ENCODE data around the gene ATP8A2.

Gene ATP8A2

DNA sequence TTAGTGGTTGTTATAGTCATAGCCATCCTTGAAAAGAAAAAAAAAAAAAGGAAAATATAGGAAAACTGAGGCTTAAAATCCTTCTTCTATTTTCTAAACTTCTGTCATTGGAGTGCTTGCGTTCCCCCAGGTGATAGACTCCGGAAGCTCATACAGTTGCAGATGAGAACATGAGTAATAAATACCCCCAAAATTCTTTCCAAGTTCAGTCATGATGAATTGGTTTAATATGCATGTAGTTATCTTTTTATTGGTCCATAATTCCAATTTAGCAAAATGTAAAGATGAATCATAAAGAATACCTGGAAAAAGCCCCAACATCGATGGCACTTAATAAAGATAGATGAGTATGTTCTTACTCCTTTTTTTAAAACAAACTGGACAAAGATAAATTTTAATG is 487.8 kb downstream of the ATP8A2 start:
- no peak for DNase-seq (ENCODE audit: low spot score)

DNA sequence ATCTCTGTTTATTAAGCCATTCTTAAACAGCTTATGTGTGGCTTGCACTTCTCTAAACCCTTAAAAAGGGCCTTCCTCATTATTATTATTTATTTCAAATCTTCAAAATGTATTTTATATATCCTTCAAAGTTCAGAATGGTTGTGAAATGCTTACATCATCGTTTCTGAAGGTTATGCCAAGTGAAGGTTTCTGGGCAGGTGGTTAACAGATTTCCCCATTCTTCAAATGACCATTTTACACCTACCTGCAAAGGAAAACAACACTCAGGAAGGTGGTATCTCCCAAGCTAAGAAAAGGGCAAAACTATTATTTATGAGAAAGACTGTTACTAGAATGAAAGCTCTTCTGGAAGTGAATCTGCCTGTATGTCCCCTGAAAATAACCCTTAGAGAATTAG is 488.5 kb downstream of the ATP8A2 start:
- no peak for DNase-seq (ENCODE audit: low spot score)

DNA sequence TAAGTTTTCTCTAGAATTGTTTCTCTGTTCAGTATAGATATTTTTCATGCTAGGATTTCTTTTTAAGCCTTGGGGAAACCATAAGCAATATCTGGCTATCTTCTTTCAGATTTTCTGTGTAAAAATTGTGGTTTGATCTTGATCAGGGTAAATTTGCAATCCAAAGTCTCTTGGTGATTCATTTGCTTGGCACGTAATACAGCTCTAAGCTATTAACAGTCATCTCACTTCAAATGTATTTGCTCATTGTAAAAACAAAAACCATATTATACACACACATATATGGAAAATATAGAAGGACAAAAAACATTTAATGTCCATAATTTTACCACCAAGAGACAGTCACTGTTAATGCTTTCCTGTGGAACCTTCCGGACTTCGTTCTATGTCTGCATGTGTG is 489.1 kb downstream of the ATP8A2 start:
- no peak for DNase-seq (ENCODE audit: low spot score)

DNA sequence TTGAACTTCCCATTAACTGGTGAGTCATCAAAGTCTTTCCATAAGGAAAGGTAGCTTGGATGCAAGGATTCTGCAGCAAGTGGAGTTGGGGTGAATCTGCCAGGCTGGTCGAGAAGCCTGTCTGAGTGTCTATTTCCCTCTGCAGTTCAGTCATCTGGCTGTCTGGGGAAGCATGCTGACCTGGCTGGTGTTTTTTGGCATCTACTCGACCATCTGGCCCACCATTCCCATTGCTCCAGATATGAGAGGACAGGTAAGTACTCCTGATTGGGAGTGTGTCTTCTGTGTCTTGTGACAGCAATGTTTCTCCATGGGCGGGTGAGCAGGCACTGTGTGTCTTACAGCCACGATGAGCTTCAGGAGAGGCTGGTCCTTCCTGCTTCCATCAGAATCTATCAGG is 490.4 kb downstream of the ATP8A2 start:
- no peak for DNase-seq (ENCODE audit: low spot score)

DNA sequence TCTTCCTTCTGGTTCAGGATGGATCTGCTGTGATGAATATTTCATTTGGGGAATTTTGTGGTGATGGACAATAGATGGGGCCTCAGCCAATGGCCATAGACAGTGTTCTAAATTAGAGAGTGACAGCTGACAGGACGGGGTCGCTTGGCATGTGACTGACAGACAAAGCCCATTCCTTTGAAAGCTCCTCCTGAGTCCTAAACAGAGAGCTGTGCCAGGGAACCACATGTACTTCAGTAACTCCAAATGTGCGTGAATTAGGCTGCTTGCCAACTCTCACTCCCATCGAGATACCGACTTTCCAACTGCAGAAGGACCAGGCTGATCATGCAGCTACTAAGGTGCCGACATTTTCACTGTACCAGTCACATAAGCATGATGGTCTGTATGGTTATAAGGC is 492.3 kb downstream of the ATP8A2 start:
- DNase-seq (ENCODE audit: low spot score) = no peak

DNA sequence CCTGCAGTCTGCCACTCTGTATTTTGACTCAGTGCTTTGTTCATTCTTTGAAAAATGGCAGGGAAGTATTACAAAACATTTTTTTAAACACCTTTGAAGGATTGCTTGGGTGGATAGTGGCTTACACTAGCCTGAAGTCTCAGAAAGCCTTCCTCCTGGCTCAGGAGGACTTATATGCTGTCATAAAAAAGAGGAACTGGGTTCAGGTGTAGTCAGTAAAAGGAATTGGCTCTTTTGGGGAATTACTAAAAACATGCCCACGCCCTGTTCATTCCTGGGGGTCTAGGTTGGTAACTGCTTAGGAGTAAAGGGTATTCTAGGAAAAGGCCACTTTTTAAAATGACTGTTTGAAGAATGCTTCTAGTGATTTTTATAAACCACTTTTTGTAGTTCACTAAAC is 493.2 kb downstream of the ATP8A2 start:
- DNase-seq (ENCODE audit: low spot score) = no peak

DNA sequence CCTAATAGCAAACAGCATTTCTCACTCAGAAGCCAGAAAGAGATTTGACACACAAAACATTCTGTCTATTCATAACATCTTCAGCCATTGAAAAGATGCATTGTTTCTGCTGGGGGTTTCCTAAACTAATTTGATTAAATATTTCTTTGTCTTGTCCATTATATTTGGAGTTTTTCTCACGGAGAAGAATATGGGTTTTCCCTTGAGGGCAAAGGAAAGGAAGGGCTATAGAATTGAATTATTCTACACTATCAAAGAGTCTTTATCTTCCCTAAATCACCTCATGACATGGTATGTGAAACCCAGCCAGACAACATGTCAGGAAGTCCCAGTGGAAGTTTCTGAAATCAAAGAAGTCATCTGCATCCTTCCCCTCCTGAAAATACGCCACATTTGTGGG is 493.6 kb downstream of the ATP8A2 start:
- DNase-seq (ENCODE audit: low spot score) = no peak

DNA sequence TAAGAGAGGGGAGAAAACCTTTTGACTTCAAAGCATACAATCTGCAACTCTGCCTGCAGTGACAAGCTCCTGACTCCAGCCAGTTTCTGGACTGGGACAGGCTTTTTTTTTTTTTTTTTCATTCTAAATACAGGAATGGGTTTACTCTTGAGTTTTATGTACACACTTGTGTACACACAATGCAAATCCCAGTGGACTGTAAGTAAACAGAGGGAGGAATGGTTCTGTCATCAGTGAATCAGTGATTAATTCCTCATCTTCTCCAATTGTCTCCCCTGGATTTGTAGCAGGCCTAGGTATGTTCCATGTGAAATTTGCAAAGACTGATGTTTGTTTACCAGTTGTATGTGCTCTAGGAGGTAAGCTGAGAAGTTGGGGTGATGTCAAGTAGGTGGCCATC is 495.3 kb downstream of the ATP8A2 start:
- DNase-seq (ENCODE audit: low spot score) = no peak

DNA sequence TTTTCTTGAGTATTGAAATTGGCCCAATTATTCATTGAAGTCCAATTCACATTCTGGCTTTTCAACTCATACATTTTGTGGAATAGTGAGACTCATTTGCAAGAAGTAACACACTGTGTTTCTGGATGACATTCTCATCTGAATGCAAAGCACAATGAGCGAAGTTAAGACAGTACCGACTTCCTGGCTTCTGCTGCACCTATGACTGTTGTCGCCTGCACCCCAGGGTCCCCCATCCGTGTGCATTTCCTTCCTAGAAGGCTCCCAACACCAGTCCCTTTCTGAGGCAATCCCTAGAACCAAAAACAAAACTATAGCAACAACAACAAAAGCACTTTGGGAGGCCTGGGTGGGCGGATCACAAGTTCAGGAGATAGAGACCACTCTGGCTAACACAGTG is 496.7 kb downstream of the ATP8A2 start:
- no peak for DNase-seq (ENCODE audit: low spot score)

DNA sequence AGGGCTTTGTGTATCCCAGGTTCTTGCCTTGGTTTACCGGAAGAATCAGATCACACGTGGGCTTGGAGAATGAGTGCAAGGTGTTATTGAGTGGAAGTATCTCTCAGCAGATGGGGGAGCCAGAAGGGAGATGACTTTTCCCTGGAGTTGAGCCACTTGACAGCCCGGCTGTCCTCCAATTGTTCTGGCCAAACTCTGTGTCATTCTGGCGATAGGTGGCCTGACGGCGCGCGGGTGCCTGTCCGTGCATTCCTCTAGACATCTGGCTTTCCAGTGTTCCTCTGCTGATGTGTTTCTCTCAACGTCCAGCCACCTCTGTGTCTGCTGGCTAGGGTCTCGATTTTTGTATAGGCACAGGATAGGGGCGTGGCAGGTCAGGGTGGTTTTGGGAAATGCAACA is 498.2 kb downstream of the ATP8A2 start:
- no peak for DNase-seq (ENCODE audit: low spot score)

DNA sequence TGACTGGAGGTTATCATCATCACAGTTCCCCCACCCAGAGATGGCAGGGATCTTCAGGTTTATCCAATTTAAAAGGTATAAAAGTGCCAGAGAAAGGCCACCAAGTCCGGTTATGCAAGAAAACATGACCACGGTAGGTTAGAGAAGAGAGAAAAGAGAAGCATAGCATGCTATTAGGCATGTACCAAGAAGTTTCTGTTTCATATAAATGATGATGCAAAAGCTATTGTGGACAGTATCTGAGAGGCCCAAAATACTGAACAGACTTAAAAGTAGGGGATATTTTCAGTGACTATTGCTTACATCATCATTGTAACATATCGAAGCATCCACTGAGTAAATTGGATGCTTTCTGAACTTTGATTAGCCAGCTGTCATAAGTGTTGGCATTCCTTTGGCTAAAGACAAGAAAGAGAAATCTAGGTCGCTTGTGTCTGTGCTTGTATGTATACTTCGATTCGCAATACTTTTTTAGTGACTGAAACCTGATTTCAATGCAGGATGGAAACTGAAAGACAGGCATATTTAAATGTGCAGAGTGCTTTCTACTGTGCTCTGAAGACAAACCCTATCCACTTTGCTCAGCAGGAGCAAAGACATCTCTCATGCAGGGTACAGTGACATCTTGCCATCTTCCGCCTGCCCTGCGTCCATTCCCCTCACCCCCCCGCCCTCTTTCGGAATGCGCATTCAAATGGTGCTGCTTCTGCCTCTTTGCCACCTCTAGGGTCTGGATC is 499.8 kb downstream of the ATP8A2 start:
- no peak for DNase-seq (ENCODE audit: low spot score)

DNA sequence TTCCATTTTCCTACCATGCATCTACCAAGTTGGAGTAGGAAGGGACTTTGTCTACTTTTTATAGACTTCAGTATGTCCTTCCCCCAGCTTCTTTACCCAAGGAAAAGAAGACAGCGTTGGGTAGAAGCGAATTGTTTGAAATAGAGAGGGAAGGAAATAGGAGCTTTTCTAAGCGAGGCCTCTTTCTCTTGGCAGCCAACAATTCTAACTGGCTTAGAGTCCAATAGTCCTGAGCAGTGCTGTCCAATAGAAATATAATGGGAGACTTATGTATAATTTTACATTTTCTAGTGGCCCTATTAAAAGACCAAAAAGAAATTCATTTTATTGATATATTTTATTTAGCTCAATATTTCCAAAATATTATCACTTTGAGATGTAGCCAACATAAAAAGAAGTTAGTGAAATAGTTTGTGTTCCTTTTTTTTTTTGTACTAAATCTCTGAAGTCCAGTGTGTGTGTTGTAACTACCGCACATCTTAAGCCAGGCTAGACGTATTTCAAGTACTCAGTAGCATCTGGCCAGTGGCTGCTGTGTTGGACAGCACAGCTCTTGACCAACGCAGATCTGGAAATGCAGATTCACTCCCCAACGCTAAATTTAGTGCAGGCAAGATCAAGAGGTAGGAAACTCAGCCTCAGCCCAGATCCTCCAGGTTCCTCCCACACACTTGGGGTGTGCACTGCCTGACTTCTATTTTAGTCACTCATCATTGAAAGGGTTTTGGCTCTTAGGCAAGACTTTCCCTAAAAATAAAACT is 500.9 kb downstream of the ATP8A2 start:
- DNase-seq (ENCODE audit: low spot score) = no peak

DNA sequence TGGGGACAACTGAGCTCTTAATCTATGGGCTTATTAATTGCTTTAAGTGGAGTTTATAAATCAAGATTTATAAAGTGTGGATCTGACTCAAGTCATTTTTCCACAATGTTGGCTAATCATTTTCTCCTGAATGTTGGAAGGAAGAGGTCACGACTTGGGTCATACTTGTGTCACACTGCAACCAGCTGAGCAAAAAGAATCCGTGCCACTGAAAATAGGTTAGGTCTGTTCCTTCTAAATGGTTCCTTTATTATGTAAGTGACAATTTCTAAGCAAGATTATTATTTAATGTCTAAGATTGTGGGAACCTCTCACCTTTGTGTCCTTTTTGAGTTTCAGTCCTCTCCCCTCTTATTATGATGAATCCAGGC is 501.5 kb downstream of the ATP8A2 start:
- DNase-seq (ENCODE audit: low spot score) = no peak

DNA sequence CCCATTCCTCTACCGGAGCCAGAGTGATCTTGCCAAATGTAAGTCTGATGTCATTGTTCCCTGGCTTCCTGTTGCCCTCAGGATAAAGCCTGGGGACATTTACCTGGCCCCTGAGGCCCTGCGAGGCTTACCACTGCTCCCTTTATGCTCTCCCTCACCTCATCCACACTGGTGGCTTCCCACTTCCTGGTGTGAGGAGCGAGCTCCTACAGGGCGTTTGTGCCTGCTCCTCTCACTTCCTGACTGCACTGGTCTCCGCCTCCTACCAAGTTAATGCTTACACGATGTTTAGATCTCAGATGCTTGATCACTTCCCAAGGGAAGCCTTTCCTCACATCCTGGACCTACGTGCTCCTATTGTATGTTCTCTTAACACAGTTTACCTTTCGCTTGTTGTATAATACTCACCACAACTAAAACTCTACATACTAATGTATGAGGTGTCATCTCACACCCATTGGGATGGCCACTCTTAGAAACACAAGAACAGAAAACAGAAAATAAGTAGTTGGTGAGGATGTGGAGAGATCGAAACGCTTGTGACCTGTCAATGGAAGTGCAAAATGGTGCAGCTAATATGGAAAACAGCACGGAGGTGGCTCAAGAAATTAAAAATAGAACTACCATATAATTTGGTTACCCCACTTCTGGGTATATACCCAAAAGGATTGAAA is 502.4 kb downstream of the ATP8A2 start:
- DNase-seq (ENCODE audit: low spot score) = no peak

DNA sequence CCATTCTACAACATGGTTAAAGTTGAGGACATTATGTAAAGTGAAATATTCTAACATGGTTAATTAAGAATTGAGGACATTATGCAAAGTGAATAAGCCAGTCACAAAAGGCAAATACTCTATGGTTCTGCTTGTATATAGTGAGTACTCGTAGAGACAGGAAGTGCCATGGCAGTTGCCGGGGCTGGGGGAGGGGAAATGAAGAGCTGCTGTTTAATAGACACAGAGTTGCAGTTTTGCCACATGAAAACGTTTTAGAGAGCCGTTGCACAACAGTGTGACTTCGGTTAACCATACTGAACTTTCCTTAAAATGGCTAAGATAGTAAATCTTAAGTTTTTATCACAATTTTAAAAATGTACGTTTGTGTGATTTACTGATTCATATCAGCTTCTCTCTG is 503.1 kb downstream of the ATP8A2 start:
- DNase-seq (ENCODE audit: low spot score) = peak; percentile 55

DNA sequence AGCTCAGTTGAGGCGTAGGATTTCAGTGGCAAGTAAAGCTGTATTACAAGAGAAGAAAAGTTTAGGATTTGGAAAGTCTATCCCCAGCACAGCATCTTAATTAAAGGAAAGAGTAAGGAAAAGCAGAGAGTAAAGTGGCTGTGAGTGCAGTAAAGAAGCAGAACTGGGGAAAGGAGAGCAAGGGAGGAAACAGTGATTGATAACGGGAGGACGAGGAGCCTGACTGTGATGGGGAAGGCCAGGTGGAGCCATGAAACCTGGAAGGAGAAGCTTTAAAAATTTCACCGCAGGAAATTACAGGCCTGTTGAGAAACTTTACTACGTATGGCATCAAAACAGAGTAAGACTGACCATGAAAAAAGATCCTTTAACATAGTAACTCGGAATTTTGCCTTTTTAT is 504.5 kb downstream of the ATP8A2 start:
- DNase-seq (ENCODE audit: low spot score) = no peak

DNA sequence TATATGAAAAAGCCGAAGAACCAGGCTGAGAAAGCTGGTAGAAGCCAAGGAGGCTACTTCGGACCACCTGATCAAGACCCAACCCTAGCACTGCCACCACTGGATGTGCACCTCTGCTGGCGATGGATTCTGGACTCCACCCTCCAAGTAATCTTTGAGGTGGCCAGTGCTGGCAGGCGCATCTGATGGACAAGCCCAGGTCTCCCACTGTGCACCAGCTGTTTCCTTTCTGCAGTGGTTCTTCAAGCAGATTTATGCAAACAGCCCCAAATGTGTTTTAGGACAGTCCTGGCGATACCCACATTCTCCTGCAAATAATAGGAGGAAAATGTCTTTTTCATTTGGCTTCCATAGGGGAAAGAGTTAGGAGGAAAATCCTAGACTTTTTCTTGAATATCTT is 507.7 kb downstream of the ATP8A2 start:
- DNase-seq (ENCODE audit: low spot score) = no peak

DNA sequence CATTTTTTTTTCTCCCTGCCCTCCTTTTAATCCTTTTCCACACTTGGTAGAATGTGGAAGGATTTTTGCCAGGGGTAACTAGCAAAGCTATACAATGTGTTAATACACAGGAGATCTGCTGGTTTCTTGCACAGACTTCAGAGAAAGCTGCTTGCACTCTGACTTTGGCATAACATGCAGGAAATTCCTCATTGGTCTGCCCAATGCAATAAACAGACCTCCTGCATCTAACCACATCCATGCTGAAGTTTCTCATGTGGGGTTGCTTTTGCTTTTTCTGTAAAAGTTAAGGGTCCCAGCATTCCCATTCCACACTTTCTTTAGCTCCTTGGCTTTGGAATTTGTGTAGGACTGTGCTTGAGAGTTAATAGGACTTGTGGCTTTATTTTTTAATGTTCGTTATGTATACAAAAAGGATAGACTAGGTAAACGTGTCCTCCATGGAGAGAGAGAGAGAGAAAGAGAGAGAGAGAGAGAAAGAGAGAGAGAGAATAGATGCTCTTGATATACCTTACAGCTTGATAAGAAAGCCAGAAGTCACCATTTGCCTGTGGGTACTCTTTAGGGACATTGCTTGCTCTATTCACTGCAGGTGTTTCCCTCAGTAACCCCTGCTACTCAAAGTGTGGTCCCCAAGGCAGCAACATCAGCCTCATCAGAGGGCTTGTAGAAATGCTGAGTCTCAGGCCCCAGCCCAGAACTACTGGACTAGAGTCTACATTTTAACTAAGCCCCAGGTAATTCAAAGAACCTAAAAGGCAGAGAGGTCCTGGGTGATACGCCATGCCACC is 509.6 kb downstream of the ATP8A2 start:
- DNase-seq (ENCODE audit: low spot score) = no peak

DNA sequence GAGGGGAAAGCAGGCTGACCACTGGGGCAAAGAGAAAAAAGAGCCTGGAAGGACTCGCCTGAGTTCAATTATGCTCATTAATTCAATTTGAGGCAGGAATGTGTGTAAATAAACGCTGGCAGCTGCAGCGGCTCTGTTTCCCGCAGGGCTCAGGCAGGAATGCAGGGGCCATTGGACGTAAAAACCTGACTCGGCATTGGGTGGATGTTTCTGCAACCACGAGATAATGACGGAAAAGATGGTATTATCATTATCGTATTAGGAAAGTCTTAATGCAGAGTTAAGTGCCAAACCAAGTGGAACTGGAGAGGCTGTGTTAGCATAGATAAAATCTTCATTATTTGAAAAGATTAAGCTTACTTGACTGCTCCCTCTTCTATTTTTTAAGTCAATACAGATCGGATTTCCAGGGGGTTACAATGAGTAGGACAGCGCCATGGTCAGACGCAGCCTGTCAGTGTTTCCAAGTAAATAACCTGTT is 510.2 kb downstream of the ATP8A2 start:
- no peak for DNase-seq (ENCODE audit: low spot score)

DNA sequence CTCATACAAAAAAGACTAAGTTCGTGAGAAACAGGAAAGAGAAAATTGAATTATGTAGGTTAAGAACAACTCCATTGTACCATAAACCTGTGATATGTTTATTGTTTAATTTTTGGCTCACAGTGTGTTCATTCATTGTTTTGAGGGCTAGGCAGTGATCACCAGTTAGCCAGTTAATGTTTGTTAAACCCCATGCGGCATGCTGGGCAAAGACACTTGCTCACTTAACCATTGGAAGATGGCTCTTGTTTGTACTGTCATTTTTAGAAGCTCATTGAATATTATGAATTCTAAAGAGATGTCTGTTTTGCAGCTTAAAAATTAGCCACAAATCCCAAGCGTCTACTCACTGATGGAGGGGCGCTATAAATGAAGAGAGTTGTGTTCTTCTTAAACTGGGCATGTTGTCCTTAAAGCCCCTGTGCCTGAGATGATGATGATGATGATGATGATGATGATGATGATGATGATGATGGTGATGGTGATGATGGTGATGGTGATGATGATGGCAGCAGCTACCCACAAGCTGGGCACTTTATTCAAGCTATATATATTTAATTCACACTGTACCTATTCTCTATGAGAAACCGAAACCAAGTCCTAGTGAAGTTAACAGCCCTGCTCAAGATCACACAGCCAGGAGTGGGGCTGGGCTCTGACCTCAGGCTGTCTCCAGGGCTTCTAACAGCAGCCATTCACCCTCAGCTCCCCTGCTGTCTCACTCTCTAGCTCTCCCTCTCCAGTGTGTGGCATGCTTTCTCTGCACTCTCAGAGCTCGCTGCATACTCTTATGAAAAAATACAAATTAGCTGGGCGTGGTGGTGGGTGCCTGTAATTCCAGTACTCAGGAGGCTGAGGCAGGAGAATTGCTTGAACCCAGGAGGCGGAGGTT is 510.9 kb downstream of the ATP8A2 start:
- DNase-seq (ENCODE audit: low spot score) = no peak

DNA sequence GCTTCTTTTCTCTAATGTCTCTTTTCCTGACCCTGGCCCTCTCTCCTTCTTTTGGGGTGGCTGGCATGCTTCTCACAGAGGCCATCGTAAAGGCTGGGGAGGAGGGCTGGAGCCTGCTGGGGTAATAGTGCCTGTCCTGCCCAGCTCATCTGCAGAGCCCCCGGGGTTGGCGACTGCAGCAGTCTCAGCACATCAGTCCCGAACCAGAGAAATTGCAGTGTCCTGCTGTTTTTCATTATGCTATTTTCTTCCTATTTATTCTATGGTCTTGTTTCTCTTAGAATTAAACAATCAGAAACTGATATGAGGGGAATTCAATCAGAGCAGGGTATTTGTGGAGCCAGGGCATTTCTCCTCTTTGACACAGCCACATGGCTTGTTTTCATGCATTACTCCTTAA is 513.6 kb downstream of the ATP8A2 start:
- DNase-seq (ENCODE audit: low spot score) = no peak

Data from CD4-positive, alpha-beta T cell treated with Interleukin-2 at 100 ng/mL for 4 hours (primary cell).